ENCODE results near the gene SNX22.

Gene SNX22

GRCh38 chr15:64134345-64134829 lies 17.1 kb upstream of the SNX22 start:
- DNase-seq (ENCODE audit: low read depth) = no peak

DNA sequence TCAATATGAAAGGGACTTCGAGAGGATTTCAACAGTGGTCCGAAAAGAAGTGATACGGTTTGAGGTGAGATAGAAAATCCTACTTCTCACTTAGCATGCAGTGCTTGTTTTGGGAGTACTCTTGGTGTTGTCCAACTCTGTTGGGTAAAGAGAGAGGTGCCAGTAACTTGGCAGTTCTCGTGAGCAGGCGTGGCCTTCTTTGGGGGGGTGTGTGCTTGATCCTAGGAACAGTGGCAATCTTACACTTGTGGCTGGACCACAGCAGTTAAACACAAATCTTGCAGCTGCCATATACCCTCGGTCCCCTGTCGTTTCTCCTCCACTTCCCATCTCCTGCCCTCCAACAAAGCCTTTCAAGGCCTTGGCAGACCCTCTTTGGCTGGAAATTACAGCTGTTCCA lies 15.2 kb upstream of the SNX22 start:
- no peak for DNase-seq (ENCODE audit: low read depth)

DNA sequence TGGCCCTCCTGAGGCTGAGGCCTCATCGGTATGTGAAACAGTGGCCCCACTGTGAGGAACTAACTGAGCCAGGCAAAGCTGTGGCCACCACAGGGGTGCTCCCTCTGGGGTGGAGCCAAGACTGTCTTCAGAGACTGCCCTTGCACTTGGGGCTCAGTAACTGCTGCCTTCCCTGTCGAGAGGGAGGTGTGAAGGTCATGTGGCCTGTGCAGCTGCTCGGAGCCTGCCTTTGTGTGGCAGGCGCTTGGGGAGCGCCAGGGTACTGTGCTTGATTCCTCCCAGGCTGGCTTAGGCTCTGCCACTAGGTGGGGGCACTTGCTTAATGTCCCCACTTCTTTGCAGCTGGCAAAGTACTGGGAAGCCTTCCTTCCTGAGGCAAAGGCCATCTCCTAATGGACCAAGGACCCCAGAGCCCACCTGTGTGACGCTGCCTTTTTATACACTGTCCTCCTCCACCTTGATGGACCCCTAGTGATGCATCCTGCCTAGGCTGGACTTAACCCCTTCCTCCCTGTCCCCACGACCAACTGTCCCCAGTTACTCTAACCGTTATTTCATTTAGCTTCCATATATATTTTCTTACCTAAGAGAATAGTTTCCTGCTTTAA lies 14.2 kb upstream of the SNX22 start:
- DNase-seq (ENCODE audit: low read depth) = no peak

GRCh38 chr15:64138331-64138941 lies 13.1 kb upstream of the SNX22 start:
- DNase-seq (ENCODE audit: low read depth) = no peak

- DNase-seq (ENCODE audit: low read depth) = no peak
Measured at GRCh38 chr15:64141798-64142512, 9.6 kb upstream of the SNX22 start.

DNA sequence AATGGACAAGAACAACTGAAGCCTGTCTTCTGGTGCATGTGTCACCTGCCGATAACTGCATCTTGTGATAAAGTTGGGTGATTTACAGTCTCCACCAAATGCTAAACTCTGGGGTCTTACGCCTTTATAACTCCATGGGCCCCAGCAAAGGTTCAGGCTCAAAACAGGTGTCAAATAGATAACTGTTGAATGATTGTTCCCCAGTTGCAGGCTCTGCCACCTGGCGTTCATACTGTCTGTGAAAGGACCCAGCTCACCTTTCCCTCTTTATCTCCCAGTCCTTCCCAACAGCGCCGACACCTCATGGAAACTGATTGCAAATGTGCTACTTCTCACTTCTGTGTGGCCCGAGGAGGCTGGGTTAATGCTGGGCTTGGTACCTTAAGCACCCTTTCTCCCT lies 8.3 kb upstream of the SNX22 start:
- no peak for DNase-seq (ENCODE audit: low read depth)

DNA sequence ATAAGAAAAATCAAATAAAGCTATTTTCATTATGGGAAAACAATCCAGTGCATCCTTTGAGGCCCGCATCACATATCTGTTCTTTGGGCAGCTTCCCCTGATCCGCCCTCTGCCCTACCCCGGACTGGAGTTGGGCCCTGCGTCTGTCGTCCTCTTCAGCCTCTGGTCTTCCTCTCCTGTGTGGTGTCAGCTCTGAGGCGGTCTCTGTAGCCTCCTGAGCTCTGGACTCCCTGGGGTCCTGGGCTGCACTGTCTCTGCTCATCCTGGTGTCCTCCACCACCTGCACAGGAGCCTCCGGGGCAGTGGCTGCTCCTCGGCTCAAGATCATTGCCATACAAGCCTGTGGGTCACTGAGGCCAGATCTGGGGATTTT lies 7.4 kb upstream of the SNX22 start:
- DNase-seq (ENCODE audit: low read depth) = no peak

GRCh38 chr15:64144565-64145281 lies 6.8 kb upstream of the SNX22 start:
- DNase-seq (ENCODE audit: low read depth) = no peak

DNA sequence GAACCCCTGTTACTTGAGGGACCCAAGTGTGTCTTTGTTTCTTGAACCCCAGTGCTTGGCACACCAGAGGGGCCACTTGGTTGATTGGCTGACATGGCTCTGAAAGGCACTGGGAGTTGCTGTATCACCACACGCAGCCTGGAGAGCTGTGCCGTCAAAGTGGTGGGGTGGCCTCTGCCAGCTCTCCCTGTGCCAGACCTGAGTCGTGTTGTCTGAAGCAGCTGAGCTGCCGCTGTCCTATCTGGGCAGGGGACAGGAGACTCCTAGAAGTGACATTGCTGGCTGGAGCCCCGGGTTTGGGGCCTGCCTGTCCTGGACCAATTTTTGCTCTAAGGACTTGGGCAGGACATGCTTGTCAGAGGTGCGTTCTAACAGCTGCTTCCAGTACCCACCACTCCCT lies 5.5 kb upstream of the SNX22 start:
- DNase-seq (ENCODE audit: low read depth) = no peak

DNA sequence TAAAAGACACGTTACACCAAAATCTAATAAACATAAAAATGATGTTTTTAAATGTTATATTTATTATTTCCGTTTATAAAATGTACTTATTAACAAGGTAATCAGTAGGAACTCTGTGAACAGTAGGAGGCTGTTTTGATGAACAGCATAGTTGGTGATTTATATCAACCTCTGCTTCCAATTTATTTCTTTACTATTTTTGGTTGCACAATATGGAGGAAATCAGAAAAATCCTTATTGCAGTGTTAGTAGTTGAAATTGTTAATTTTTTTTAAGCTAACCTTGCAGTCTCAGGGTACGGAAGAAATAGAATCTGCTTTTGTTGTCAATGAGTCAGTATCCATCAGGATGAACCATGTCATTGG lies 5.0 kb upstream of the SNX22 start:
- DNase-seq (ENCODE audit: low read depth) = no peak

- no peak for DNase-seq (ENCODE audit: low read depth)
Measured at GRCh38 chr15:64146885-64147681, 4.4 kb upstream of the SNX22 start.

DNA sequence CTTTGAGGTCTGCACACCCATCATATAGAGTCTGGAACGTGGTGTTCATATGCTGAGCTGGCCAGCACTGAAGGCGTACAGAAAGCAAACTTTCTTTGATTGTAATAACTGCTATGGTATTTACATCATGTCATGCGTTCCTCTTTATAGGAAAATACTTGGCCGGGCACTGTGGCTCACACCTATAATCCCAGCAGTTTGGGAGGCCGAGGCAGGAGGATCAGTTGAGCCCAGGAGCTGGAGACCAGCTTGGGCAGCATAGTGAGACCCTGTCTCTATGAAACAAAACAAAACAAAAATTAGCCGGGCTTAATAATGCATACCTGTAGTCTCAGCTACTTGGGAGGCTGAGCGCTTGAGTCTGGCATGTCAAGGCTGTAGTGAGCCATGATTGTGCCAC lies 3.4 kb upstream of the SNX22 start:
- no peak for DNase-seq (ENCODE audit: low read depth)

GRCh38 chr15:64148581-64148980 lies 3.0 kb upstream of the SNX22 start:
- no peak for DNase-seq (ENCODE audit: low read depth)

GRCh38 chr15:64149424-64149823 lies 2.1 kb upstream of the SNX22 start:
- DNase-seq (ENCODE audit: low read depth) = no peak

DNA sequence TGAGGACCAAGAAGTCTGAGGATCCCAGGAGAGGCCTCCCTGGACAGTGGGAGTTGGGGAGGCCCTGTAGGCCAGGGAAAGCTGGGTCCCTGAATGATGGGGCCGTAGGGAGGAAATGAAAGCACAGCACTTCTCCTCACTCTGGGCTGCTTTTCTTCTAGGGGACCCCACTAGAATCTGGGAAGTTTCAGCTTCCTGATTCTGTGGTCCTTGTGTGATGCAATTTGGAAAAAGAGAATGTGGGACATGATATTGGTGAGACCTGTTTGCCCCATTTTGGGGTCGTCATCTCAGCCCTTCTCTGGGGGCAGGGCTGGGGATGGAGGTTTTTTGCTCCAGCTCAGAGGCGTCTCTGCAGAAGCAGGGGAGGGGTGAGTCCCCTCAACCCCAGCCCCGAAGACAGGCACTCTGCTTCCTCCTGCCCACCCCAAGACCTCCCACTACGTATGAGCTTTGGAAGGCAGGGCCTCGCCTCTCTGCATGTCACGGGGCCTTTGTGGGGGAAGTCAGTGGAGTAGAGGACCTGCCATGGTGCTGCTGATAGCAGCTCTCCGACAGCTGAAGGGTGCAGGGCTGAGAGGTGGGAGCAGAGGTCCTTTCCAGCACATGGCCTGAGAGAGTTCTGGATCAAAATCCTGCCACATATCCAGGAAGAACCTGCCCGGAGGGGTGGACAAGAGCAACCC lies 1.5 kb upstream of the SNX22 start:
- DNase-seq (ENCODE audit: low read depth) = no peak

- no peak for DNase-seq (ENCODE audit: low read depth)
Measured at GRCh38 chr15:64152507-64153387, 1.2 kb downstream of the SNX22 start.

DNA sequence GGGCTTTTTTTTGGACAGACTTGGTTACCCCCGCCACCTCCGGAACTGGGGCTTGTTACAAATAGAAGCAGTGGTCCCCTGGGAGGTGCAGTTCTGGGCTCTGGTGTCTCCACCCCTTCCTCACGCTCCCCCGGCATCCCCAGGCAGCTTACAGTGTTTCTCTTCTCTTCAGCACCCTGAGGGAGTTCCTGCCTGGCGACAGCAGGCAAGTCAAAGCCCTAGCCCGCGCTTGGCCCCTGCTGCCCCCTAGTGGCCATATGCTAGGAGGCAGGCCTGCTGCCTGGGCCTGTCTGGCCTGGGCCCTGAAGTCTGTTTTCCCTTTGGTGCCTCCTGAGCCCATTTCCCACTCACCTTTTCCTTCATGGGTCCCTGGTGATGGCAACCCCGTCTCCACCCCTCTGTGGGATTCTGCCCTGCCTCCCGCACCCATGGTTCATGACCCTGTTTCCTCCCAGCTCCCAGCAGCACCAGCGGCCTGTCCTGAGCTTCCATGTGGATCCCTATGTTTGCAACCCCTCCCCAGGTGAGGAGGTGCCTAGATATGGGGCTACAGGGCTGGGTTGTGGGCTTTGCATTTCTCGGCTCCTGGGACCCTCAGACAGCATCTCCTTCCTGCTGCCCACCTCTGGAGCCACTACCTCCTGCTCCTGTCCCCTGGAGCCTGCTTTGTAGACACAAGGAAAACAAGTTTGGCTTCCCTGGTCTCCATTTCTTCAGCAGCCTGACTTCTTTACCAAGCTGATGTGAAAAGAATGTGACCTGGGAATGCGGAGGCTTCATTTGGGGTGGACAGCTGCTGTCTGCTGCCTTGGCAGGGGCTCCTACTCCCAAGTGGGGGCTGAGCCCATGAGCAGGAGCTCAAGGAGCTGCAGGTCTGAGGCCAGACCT lies 2.2 kb downstream of the SNX22 start:
- peak; percentile 83 for DNase-seq (ENCODE audit: low read depth)

- no peak for DNase-seq (ENCODE audit: low read depth)
Measured at GRCh38 chr15:64155802-64156651, 4.5 kb downstream of the SNX22 start.

Measured in stimulated activated CD8-positive, alpha-beta memory T cell treated with anti-CD3 and anti-CD28 coated beads, Interleukin-12 subunit alpha, Interleukin-12 subunit beta, amount 100 ng/mL, for 1 hour (primary cell).